CD4-positive, alpha-beta T cell treated with Interferon gamma for 1 hour (primary cell): ENCODE results near the gene CST4.
"Not testable (repeated sequence)": the region's sequence is repeated elsewhere in the genome, so short reads cannot be mapped to it uniquely, and the experiment has no call there.

Experiments
- DNase-seq: peaks from one replicate; pipeline ENCODE4 v3.0.0-alpha.2; 2020

The CST4 gene

DNA sequence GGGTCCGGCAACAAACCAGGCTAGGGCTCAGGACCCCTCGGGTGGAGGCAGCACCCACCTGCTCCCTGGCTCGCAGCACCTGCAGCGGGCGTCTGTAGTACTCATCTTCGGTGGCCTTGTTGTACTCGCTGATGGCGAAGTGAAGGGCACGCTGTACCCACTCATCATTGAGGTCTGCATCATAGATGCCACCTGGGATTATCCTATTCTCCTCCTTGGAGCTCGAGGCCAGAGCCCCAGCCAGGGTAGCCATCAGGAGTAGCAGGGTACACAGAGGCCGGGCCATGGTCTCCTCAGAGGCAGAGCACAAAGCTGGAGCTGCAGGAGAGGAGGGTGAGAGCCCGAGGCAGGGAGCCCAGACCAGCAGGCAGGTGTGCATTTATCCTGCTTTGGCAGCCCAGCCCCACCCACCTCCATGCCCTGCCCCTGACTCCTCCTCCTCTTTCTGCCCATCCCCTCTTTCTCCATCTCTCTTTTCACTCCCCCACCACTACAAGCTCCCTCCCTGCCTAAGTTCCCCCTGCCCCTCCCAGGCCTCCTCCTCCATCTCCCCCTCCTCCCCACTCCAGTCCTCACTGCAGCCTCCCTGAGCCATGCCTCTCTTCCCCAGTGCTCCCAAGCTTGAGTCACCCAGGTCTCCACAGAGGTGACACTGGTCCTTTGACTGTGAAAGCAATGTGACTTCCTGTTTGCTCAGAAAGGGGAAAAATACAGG lies at the start of gene CST4:
TSS of gene CST4 (minus strand) at position 355 of the 715 bp plus-strand sequence. CDS start at position 286, 69 bp downstream.
- not testable (repeated sequence) for DNase-seq

DNA sequence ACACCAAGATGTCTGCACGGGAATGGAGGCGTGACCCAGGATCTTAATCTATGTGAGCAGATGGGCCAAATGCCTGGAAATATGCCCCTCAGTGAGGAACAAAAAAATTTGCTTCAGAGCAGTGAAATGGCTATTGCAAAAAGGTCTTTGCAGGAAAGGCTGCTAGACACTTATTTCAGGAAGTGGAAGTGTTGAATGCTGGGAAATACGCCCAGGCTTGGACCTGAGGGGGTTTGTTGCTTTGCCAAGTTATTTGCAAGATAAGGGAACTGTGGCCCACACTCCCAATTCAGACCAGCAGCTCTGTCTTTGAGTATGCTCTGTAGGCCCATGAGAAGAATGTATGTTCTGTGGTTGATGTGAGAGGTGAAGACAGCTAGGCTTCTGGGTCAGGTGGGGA lies 46.6 kb upstream of the CST4 start:
- DNase-seq, result not testable (repeated sequence)

DNA sequence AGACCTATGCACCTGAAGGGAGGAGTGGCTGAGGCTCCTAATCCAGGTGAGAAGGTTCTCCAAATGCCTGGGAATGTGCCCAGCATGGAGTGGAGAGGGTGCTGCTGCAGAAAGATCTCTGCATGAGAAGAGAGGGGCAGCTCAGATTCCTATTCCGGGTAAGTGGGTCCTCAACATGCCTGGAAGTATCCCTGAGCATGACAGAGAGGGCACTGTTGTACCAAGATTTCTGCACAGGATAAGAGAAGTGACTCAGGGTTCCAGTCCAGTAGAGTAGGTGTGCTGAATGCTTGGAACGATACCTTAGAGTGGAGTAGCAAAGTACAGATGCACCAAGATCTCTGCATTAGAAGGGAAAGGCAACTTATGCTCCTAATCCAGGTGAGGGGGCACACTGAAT lies 46.1 kb upstream of the CST4 start:
- DNase-seq, result not testable (repeated sequence)

DNA sequence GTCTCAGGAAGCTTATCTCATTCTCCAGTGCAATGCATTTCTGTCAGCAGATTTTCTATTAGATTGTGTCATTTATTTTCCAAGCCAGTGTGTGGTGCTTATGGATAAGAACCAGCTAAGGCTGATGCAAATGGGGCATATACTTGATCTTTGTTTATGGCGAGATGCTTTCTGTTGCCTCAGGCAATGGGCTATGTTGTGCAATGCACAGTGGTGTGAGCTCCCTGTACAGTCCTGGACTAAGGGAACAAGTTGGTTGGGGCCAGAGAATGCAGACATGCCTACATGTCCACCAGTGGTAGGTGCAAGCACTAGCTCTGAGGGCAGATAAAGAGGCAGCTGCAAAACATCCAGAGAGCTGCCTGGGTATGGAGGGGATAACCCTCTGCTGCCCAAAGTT lies 45.6 kb upstream of the CST4 start:
- not testable (repeated sequence) for DNase-seq

- DNase-seq, result no peak
Measured at GRCh38 chr20:23727016-23727415, 38.2 kb upstream of the CST4 start.

GRCh38 chr20:23725102-23725501 lies 36.3 kb upstream of the CST4 start:
- DNase-seq, result no peak

DNA sequence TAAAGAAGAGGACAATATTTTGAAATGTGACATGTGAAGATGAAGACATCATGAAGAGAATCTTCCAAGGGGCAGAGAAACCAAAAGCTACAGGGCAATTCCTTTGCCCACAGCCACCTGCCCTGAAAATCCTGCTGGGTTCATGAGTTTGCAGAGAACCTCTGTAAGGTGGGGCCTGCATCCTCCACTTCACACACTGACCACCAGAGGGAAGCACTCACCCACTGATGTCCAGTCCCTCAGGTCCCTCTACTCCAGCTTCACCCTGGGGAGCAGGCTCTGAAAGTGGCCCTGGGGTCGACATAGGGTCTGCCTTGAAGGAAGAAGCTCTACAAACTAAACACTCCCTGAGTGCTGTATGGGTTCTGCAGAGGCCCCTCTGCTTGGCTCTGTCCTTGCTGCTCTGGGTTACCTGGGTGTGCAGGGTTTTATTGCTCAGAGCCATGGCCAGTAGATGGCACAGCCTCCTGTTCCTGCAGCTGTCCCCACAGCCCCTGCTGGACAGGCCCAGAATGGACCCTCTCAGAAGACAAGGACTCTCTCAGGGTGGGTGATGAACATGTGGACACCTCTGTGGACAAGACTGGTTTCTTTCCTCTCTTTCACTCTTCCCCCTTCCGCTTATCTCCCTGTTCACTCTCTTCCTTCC lies 34.9 kb upstream of the CST4 start:
- DNase-seq, result not testable (repeated sequence)

GRCh38 chr20:23722851-23723250 lies 34.0 kb upstream of the CST4 start:
- DNase-seq, result not testable (repeated sequence)

DNA sequence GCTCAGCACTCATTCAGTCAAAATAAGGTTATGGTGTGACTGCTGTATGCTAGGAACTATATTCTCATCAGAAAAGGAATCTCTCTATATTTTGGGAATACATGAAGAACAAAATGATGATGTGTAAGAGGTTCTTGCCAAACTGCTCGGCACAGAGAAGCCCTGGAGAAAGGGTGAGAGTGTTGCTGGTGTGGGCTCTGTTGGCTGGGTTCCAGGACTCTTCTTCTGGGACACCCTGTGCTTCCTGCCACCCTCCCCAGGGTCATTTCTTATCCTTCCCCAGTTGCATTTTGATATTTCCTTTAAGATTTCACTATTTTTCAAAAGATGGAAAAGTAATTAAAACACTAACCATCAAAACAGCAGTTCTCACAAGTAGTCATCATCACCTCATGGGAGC lies 33.1 kb upstream of the CST4 start:
- no peak for DNase-seq

DNA sequence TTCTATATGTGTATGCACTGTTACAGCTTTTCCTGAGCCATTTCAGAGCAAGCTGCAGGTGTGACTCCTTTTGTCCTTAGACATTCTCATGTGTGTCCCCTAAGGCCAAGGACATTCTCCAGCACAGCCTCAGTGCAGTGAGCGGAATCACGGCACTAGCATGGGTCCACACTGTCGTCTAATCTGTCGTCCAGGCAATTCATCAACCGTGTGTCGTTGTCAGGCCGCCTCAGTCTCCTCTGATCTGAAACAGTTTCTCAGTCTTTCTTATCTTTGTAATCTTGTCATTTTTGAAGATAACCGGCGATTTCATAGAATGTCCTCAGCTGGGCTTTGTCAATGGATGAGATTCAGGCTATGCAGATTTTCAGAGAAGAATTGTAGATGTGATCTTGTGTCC lies 30.5 kb upstream of the CST4 start:
- DNase-seq, result not testable (repeated sequence)

DNA sequence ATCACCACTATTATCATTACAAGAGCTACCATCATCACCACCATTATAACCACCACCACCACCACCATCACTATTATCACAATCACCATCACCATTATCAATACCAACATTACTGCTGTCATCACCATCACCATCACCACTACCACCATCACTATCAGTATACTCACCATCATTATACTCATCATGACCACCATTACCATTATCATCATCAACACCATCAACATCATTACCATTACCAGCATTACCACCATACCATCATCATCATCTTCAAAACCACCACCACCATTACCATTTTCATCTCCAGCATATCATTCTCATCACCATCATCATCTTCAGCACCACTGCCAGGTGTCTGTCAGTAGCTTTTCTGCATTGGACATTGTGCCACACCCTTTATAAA lies 22.9 kb upstream of the CST4 start:
- not testable (repeated sequence) for DNase-seq

DNA sequence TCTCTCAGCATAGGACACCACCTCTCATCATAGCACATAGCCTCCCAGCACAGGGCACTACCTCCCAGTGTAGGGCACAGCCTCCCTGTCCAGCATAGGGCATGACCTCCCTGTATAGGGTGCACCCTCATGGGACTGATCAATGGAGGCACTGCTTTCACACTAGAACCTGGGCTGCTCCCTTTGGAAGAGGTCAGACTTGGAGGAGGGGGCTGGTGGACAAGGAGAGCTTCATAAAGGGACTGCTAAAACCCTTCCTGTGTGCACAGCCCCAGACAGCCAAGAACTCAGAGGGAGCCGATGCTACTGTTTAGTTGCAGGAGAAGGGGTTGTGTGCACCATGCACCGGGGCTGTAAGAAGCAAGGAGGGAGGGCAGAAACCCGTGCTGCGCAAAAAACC lies 21.9 kb upstream of the CST4 start:
- no peak for DNase-seq

DNA sequence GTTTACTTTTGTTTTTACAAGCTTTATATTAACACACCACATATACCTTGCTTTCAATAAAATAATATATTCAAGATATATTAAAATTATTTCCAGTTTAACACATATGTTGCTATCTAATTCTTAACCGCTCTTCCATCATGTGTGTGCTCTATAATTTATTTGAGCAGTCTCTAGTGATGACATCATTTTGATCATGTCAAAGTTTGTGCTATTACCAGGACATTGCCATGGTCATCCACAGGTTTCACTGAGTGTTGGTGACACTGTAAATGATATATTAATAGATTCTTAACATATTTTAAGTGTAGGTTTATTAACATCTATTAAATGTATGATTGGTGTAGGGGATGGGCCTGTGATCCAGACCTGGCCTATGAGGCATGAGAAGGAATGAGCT lies 17.1 kb upstream of the CST4 start:
- no peak for DNase-seq

DNA sequence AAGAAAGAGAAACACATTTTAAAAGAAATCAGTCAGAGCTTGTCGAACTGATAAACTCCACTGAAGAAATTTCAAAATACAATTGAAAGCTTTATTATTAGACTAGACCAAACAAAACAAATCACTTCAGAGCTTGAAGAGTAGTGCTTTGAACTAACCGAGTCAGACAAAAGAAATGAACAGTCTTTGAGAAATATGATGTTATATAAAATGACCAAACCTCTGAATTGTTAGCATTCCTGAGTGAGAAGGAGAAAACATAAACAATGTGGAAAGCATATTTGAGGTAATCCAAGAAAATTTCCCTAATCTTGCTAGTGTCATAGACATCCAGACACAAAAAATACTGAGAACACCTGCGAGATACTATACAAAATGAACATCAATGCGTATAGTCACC lies 13.2 kb upstream of the CST4 start:
- DNase-seq, result no peak

DNA sequence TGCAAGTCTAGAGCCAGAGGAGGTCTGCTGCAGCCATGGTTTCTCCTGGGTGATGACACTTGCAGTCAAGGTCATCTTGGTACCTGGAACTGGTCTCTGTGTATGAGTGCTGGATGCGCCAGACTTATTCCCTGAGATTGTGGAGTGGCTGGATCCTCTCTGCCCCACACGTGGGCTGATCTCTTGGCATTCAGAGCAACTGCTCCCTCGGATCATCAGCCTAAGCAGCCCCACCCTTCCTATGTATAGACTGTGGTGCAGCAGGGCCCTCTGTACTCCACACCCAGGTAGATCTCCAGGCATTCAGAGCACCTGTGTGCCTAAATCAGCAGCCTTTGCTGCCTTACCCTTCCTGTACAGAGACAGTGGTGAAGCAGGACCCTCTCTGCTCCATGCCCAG lies 12.1 kb upstream of the CST4 start:
- DNase-seq, result no peak

DNA sequence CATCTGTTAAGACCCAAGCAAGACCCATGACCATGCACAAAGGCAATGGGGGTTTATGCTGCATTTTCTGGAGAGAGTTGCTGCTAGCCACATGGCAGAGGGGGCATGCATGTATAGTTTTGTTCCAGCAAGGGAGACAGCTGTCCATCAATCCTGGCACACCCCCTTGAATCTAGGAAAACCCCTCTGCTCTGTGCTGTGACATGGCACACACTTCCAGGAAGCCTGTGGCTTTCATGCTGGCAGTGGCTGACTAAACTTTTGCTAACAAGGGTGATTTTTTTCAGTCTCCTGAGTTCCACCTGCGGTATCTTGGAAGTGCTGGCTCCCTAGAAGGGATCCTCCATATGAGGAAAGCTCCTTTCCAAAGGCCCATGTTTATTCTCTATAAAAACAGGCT lies 9.1 kb upstream of the CST4 start:
- no peak for DNase-seq

DNA sequence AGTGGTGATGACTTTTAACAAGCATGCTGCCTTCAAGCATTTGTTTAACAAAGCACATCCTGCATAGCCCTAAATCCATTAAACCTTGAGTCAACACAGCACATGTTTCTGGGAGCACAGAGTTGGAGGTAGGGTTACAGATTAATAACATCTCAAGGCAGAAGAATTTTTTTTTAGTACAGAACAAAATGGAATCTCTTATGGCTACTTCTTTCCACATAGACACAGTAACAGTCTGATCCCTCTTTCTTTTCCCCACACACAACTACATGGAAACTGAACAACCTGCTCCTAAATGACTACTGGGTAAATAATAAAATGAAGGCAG lies 6.2 kb upstream of the CST4 start:
- DNase-seq, result not testable (repeated sequence)

- not testable (repeated sequence) for DNase-seq
Measured at GRCh38 chr20:23694178-23695067, 5.6 kb upstream of the CST4 start.

- not testable (repeated sequence) for DNase-seq
Measured at GRCh38 chr20:23692725-23693619, 4.1 kb upstream of the CST4 start.

DNA sequence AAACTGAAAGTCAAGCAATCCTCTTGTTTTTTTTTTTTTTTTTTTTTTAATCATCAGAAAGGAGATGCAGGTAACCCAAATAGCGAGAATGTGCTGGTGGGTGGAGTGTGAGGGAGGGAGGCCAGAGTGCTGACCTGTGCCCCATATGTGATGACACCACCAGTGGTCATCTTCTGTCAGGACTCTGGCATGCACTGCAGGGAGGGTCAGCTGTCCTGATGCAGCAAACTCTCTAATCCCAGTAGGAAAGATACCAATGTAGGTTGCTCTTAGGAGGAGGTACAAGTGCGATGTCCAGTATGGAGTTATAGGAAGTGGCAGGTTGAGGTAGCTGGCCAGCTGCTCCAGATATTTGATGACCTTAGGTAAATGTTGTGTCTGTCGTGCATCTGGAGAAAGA lies 2.8 kb upstream of the CST4 start:
- DNase-seq, result no peak

- no peak for DNase-seq
Measured at GRCh38 chr20:23690581-23690980, 1.7 kb upstream of the CST4 start.

- no peak for DNase-seq
Measured at GRCh38 chr20:23689399-23689690, 507 bp upstream of the CST4 start.

- no peak for DNase-seq
Measured at GRCh38 chr20:23687986-23688385, 852 bp downstream of the CST4 start.
